Panc1 (cell line): Measurements from ENCODE around the gene CEP162.

Experiments
- CTCF ChIP-seq: fragments of 450-650 bp; IDR thresholded peaks from 2 replicates; pipeline ENCODE4 v1.5.1; 2017; ENCODE audit warnings: mild to moderate bottlenecking
- POLR2AphosphoS5 ChIP-seq: IDR thresholded peaks from 2 replicates; pipeline ENCODE4 v1.6.1; 2012; ENCODE audit warnings: mild to moderate bottlenecking, low read depth, low read length, moderate library complexity

- TF ChIP-seq POLR2AphosphoS5, result no peak
- TF ChIP-seq CTCF, result no peak
These were observed 31.4 kb upstream of the CEP162 start for GRCh38 chr6:84258866-84259265.
